Hepatocyte (in vitro differentiated cells): ENCODE measurements around the gene GTF2E1. TPM values are rescaled to one million over a fixed set of nuclear protein-coding genes. Genes with fewer than 3 reads are reported as not detected.

ENCODE experiments used
- DNase-seq: peaks from one replicate; pipeline ENCODE4 v3.0.0-alpha.2; 2016; ENCODE audit warnings: low spot score
- H2AFZ ChIP-seq: fragments of 200-600 bp; sonication (generic); 2 replicates; pipeline ENCODE4 v1.6.0; 2016; ENCODE audit warnings: antibody characterized with exemption, mild to moderate bottlenecking
- H3K27ac ChIP-seq: fragments of 200-600 bp; sonication (generic); 2 replicates; pipeline ENCODE4 v1.5.1; 2016; ENCODE audit warnings: mild to moderate bottlenecking
- H3K27me3 ChIP-seq: fragments of 200-600 bp; sonication (generic); 2 replicates; pipeline ENCODE4 v1.6.1; 2016
- H3K36me3 ChIP-seq: fragments of 200-600 bp; sonication (generic); replicated peaks from 2 replicates; pipeline ENCODE4 v1.5.1; 2016; ENCODE audit warnings: low read depth; ENCODE audit not compliant: insufficient read depth
- H3K4me1 ChIP-seq: fragments of 200-600 bp; sonication (generic); 2 replicates; pipeline ENCODE4 v1.5.1; 2016; ENCODE audit warnings: mild to moderate bottlenecking, moderate library complexity; ENCODE audit not compliant: insufficient read depth
- H3K4me2 ChIP-seq: fragments of 200-600 bp; sonication (generic); 2 replicates; pipeline ENCODE4 v1.6.0; 2016
- H3K4me3 ChIP-seq: fragments of 200-600 bp; sonication (generic); 2 replicates; pipeline ENCODE4 v1.5.1; 2016; ENCODE audit warnings: mild to moderate bottlenecking
- H3K79me2 ChIP-seq: fragments of 200-600 bp; sonication (generic); 2 replicates; pipeline ENCODE4 v1.6.0; 2017; ENCODE audit warnings: mild to moderate bottlenecking
- H3K9me2 ChIP-seq: fragments of 200-600 bp; sonication (generic); replicated peaks from 2 replicates; pipeline ENCODE4 v1.6.0; 2017; ENCODE audit warnings: mild to moderate bottlenecking; ENCODE audit not compliant: insufficient read depth
- H3K9me3 ChIP-seq: fragments of 200-600 bp; sonication (generic); 2 replicates; pipeline ENCODE4 v1.5.1; 2016; ENCODE audit warnings: low read depth, mild to moderate bottlenecking
- H4K20me1 ChIP-seq: fragments of 200-600 bp; sonication (generic); 2 replicates; pipeline ENCODE4 v1.6.0; 2016; ENCODE audit warnings: mild to moderate bottlenecking; ENCODE audit not compliant: insufficient read depth, poor library complexity, severe bottlenecking
- CTCF ChIP-seq: fragments of 200-600 bp; sonication (generic); IDR thresholded peaks from 2 replicates; pipeline ENCODE4 v1.5.1; 2016; ENCODE audit warnings: antibody characterized with exemption, mild to moderate bottlenecking; ENCODE audit not compliant: poor library complexity
- EZH2 ChIP-seq: fragments of 200-600 bp; sonication (generic); IDR thresholded peaks from 2 replicates; pipeline ENCODE4 v1.6.1; 2016; ENCODE audit warnings: antibody characterized with exemption, mild to moderate bottlenecking, borderline replicate concordance
- EZH2phosphoT487 ChIP-seq: fragments of 200-600 bp; sonication (generic); IDR thresholded peaks from one replicate; pipeline ENCODE4 v1.6.1; 2018; ENCODE audit warnings: antibody characterized with exemption, mild to moderate bottlenecking, low read depth, moderate library complexity; ENCODE audit not compliant: unreplicated experiment, severe bottlenecking
- WGBS: methylation state at CpG from one replicate; pipeline ENCODE4 v1.1.6; 2016; ENCODE audit warnings: low lambda C conversion rate; ENCODE audit errors: missing lambda C conversion rate; 5-methylcytosine and 5-hydroxymethylcytosine counted together
- polyA plus RNA-seq: library from polyadenylated mRNA; unstranded; fragments of >200 nt; fragmentation: Nextera tagmentation; extraction: Ambion mirVana; gene quantifications from 2 replicates; pipeline ENCODE4 v1.2.1, GENCODE V29; 2016
- total RNA-seq: library from RNA; depleted of rRNA; stranded (reverse); fragments of >200 nt; gene quantifications from 2 replicates; pipeline ENCODE4 v1.2.3, GENCODE V29; 2014

The GTF2E1 gene
- total and polyA plus RNA-seq, 2 experiments from 2014 or later: 7.5 to 9.2 TPM

GRCh38 chr3:120816728-120817127, 74.2 kb downstream of the GTF2E1 start:
- 84% methylated on average over 4 of the region's 4 CpGs for WGBS
- Histone ChIP-seq H3K79me2 (no peaks in the 10 kb centered on the region), H3K36me3 (no peaks in the 10 kb centered on the region), H3K27me3 (no peaks in the 10 kb centered on the region), H3K4me2 (no peak overlapping the region), H4K20me1 (no peaks in the 10 kb centered on the region), H3K4me3 (no peak overlapping the region), H3K4me1 (no peaks in the 10 kb centered on the region), H3K9me3 (no peaks in the 10 kb centered on the region), H2AFZ (no peak overlapping the region), H3K9me2 (no peaks in the 10 kb centered on the region), H3K27ac (no peak overlapping the region)
- no peak for DNase-seq
- TF ChIP-seq EZH2phosphoT487 (no peak), EZH2 (no peak), CTCF (no peak)

GRCh38 chr3:120820748-120821147, 78.2 kb downstream of the GTF2E1 start:
- H3K4me3 ChIP-seq: no peak overlapping the region
- WGBS: 51% methylated on average over 3 of the region's 3 CpGs
- peak overlapping the region; percentile 41 for H3K4me2 ChIP-seq
- no peak overlapping the region for H3K27ac ChIP-seq
- H3K79me2 ChIP-seq: no peaks in the 10 kb centered on the region
- H3K9me2 ChIP-seq: no peaks in the 10 kb centered on the region
- DNase-seq: peak; percentile 74
- no peak for TF ChIP-seq CTCF
- no peak for TF ChIP-seq EZH2phosphoT487
- no peak for TF ChIP-seq EZH2
- H3K27me3 ChIP-seq: no peaks in the 10 kb centered on the region
- H4K20me1 ChIP-seq: no peaks in the 10 kb centered on the region
- no peaks in the 10 kb centered on the region for H3K9me3 ChIP-seq
- no peaks in the 10 kb centered on the region for H3K4me1 ChIP-seq
- no peak overlapping the region for H2AFZ ChIP-seq
- H3K36me3 ChIP-seq: no peaks in the 10 kb centered on the region

GRCh38 chr3:120821426-120821825, 78.9 kb downstream of the GTF2E1 start:
- H2AFZ ChIP-seq: no peak overlapping the region
- no peak overlapping the region for H3K27ac ChIP-seq
- H3K36me3 ChIP-seq: no peaks in the 10 kb centered on the region
- H3K4me1 ChIP-seq: no peaks in the 10 kb centered on the region
- no peaks in the 10 kb centered on the region for H4K20me1 ChIP-seq
- no peak for TF ChIP-seq CTCF
- TF ChIP-seq EZH2: no peak
- no peak for TF ChIP-seq EZH2phosphoT487
- H3K79me2 ChIP-seq: no peaks in the 10 kb centered on the region
- no peaks in the 10 kb centered on the region for H3K9me3 ChIP-seq
- no peaks in the 10 kb centered on the region for H3K9me2 ChIP-seq
- no peak overlapping the region for H3K4me2 ChIP-seq
- H3K27me3 ChIP-seq: no peaks in the 10 kb centered on the region
- H3K4me3 ChIP-seq: no peak overlapping the region
- no peak for DNase-seq

- no peaks in the 10 kb centered on the region for H4K20me1 ChIP-seq
- no peak for DNase-seq
- H2AFZ ChIP-seq: no peak overlapping the region
- no peaks in the 10 kb centered on the region for H3K79me2 ChIP-seq
- H3K27ac ChIP-seq: no peak overlapping the region
- no peak for TF ChIP-seq EZH2phosphoT487
- no peak for TF ChIP-seq EZH2
- no peak for TF ChIP-seq CTCF
- no peak overlapping the region for H3K4me2 ChIP-seq
- H3K4me3 ChIP-seq: no peak overlapping the region
- no peaks in the 10 kb centered on the region for H3K36me3 ChIP-seq
- H3K9me3 ChIP-seq: no peaks in the 10 kb centered on the region
- no peaks in the 10 kb centered on the region for H3K4me1 ChIP-seq
- H3K27me3 ChIP-seq: no peaks in the 10 kb centered on the region
- H3K9me2 ChIP-seq: no peaks in the 10 kb centered on the region
- WGBS: 82% methylated on average over 3 of the region's 3 CpGs
These were observed 80.6 kb downstream of the GTF2E1 start for GRCh38 chr3:120823156-120823555.
